ENCODE measurements around the gene SLC1A1. TPM values are rescaled to one million over a fixed set of nuclear protein-coding genes. Genes with fewer than 3 reads are reported as not detected.

Gene SLC1A1
- total RNA-seq, 1 donor from 2014 or later, result 4.2 TPM

GRCh38 chr9:4617752-4618151, 127.5 kb downstream of the SLC1A1 start:
- no peak for DNase-seq (ENCODE audit: low read depth in 2 of 2)

GRCh38 chr9:4618700-4619099, 128.4 kb downstream of the SLC1A1 start:
- DNase-seq (ENCODE audit: low read depth in 2 of 2), result no peak

- DNase-seq (ENCODE audit: low read depth in 2 of 2), result no peak
Observed at GRCh38 chr9:4620057-4620765, 129.9 kb downstream of the SLC1A1 start.

- peak in 1 of 2 donors; percentile 34 for DNase-seq (ENCODE audit: low read depth in 2 of 2)
Observed at GRCh38 chr9:4620881-4621555, 130.8 kb downstream of the SLC1A1 start.

GRCh38 chr9:4622016-4622415, 131.7 kb downstream of the SLC1A1 start:
- no peak for DNase-seq (ENCODE audit: low read depth in 2 of 2)

GRCh38 chr9:4630836-4631235, 140.6 kb downstream of the SLC1A1 start:
- DNase-seq (ENCODE audit: low read depth in 2 of 2), result no peak

Other genes starting within 250 kb of the SLC1A1 start
- gene GLIS3, start 190.4 kb upstream of the SLC1A1 start, total RNA-seq, result 21.4 and 42.0 TPM in 2 replicates
- gene PLPP6, start 171.8 kb downstream of the SLC1A1 start, total RNA-seq, result 3.7 and 6.3 TPM in 2 replicates
- 3.3 and 3.8 TPM in 2 replicates for gene SPATA6L, start 176.0 kb downstream of the SLC1A1 start, total RNA-seq
- gene CDC37L1, start 189.1 kb downstream of the SLC1A1 start, total RNA-seq, result 5.1 and 7.7 TPM in 2 replicates